ENCODE data around the gene NBAS.

The NBAS gene

DNA sequence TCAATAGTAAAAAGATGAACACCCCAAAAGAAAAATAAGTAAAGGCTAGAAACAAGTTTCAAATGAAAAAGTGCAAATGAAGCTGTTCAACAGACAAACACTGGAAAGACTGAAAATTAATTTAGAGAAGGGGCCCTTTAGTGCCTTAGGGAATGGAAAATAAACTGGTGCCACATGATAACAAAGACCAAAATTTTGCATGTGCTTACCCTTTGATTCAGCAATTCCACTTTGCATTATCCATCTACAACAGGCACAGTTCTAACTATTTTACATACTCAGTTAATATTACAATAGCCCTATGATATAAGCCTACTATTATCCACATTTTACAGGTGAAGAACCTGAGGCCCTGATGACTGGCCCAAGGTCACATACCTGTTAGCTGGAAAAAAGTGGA lies 183.9 kb downstream of the NBAS start:
- in situ Hi-C loops (cut with HindIII; ENCODE audit: low sequenced_read_pairs) = no loop called here

- in situ Hi-C loops (cut with HindIII; ENCODE audit: low sequenced_read_pairs) = no loop called here
Observed at GRCh38 chr2:15372019-15372418, 189.1 kb downstream of the NBAS start.

- in situ Hi-C loops (cut with HindIII; ENCODE audit: low sequenced_read_pairs) = no loop called here
Observed at GRCh38 chr2:15369129-15369528, 192.0 kb downstream of the NBAS start.

DNA sequence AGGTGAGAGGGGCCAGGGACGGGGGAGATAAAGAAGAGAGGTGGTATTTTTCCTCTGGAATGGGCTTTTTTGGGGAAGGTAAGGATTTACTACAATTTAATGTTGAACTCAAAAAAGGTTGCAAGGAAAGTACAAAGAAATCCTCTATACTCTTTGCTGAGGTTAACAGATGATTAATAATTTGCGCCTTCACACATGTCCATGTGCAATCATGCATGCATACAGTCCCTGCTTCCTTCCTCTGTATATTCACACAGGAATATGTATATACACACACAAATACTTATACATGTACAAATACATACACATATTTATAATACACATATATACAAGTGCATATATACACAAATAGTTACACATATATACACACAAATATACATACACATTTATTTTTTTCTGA lies 193.4 kb downstream of the NBAS start:
- in situ Hi-C loops (cut with HindIII; ENCODE audit: low sequenced_read_pairs) = no loop called here

- in situ Hi-C loops (cut with HindIII; ENCODE audit: low sequenced_read_pairs) = no loop called here
Observed at GRCh38 chr2:15367205-15367604, 193.9 kb downstream of the NBAS start.

- in situ Hi-C loops (cut with HindIII; ENCODE audit: low sequenced_read_pairs) = no loop called here
Observed at GRCh38 chr2:15365411-15365810, 195.7 kb downstream of the NBAS start.

DNA sequence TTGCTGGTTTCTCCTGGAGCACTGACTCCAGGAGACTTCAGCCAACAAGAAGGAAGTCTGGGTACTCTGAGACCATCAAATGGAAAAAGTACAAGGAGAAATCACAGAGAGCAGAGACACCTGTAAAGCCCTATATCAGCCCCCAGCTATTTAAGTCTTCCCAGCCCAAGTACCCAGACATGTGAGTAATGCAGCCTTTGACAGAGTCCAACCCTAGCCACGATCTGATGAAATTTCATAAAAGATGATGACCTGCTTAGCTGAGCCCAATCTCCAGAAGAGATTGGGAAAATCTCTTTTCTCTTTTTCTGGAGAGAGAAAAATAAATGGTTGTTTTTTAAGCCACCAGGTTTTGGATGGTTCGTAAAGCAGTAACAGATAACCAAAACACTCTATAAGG lies 196.6 kb downstream of the NBAS start:
- in situ Hi-C loops (cut with HindIII; ENCODE audit: low sequenced_read_pairs) = no loop called here

DNA sequence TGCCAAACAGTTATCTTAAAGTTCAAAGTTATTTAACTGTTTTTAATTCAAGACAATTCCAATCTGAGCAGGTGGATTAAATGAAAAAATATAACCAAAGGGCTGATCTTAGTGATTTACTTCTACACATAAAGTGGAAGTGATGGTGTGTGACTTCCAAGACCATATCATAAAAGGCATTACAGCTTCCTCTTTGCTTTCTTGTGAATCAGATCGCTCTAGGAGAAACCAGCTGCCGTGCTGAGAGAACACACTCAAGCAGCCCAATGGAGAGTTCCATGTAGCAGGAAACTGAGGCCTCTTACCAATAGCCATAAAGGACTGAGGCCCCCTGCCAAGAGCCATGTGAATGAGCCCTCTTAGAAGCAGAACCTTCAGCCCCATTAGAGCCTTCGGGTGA lies 197.4 kb downstream of the NBAS start:
- in situ Hi-C loops (cut with HindIII; ENCODE audit: low sequenced_read_pairs) = no loop called here

- in situ Hi-C loops (cut with HindIII; ENCODE audit: low sequenced_read_pairs) = no loop called here
Observed at GRCh38 chr2:15363142-15363541, 198.0 kb downstream of the NBAS start.

DNA sequence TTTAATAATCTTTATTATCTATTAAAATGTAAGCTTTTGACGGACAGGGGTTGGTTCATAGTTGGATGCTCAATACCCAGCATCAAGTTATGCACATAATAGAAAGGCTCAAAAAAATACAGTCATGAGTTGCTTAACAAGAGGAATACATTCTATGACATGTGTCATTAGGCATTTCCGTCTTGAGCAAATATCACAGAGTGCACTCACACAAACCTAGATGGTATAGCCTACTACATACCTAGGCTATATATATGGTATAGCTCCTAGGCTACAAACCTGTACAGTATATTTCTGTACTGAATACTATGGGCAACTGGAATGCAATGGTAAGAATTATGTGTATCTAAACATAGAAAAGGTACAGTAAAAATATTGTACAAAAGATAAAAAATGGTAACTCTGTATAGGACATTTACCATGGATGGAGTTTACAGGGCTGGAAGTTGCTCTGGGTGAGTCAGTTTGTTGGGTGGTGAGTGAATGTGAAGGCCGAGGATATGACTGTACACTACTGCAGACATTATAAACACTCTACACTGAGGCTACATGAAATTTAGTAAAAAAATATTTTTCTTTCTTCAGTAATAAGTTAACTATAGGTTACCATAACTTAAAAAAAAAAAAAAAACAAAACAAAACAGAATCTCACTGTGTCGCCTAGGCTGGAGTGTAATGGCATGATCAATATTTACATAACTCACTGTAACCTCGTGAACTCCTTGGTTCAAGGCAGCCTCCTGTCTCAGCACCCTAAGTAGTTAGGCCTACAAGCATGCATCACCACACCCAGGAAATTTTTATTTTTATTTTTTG lies 201.2 kb downstream of the NBAS start:
- in situ Hi-C loops (cut with HindIII; ENCODE audit: low sequenced_read_pairs) = no loop called here

DNA sequence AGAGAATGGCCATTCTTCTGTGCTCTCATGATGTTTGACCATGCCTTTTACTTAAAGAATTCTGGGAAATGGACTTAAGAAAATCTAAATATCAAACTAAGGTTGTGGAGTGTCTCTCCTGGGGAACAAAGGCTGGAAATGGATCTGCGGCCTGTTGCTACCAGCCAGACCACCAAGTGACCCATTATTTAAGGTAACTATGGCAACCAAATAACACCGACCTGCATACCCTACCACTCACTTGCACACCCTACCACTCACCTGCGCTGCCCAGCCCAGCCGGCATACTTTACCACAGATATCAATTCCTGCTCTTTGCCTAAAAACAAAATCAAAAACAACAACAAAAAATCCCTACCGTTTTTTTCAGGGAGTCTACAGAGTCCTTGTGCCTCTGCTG lies 203.2 kb downstream of the NBAS start:
- in situ Hi-C loops (cut with HindIII; ENCODE audit: low sequenced_read_pairs) = no loop called here

GRCh38 chr2:15357186-15357585 lies 203.9 kb downstream of the NBAS start:
- in situ Hi-C loops (cut with HindIII; ENCODE audit: low sequenced_read_pairs) = no loop called here

- in situ Hi-C loops (cut with HindIII; ENCODE audit: low sequenced_read_pairs) = no loop called here
Observed at GRCh38 chr2:15355386-15355785, 205.7 kb downstream of the NBAS start.

DNA sequence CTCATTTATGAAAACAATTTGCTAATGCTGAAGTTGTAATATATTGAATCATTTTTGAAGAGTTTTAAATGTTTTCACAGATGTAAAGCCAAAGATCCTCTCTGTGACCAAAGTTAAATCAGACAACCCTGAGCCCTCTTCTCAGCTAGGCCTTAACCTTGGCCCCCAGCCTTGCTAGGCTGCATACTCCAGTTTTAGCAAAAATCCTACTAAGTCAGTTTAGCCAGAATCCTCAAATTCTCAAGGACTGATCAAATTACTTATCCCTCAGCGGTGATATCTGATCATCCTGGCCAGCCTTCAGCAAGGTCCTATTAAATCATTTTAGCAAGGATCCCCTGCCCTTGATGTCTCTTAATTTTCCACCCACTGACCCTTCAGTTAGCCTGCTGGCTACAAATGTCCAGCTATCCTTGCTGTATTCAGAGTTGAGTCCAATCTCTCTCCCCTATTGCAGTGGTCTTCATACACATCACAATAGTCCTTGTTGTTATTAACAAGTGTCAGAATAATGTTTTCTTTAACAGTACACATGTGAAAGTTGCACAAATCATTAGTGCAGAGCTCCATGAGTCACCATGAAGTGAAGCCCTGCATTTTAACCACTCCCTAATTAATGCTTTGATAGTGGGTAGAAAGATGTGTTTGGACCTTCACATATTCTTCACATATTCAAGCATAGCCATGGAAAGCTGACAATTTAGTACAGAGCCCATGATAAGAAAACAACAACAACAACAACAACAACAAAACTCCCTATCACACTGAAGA lies 206.4 kb downstream of the NBAS start:
- in situ Hi-C loops (cut with HindIII; ENCODE audit: low sequenced_read_pairs) = no loop called here

DNA sequence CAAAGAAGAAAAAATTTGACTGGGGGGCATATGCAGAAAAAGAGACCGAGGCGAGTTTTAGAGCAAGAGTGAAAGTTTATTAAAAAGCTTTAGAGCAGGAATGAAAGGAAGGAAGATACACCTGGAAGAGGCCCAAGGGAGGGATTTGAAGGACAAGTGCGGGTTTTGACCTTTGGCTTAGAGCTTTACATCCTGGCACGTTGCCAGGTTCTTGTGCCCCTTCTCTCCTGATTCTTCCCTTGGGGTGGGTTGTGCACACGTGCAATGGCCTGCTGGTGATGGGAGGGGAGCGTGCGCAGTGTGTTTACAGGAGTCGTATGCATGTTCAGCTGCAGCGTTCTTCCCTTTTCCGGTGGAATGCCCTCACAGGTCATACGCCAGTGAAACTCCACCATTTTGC lies 208.8 kb downstream of the NBAS start:
- in situ Hi-C loops (cut with HindIII; ENCODE audit: low sequenced_read_pairs) = no loop called here

- in situ Hi-C loops (cut with HindIII; ENCODE audit: low sequenced_read_pairs) = no loop called here
Observed at GRCh38 chr2:15348636-15349035, 212.5 kb downstream of the NBAS start.

DNA sequence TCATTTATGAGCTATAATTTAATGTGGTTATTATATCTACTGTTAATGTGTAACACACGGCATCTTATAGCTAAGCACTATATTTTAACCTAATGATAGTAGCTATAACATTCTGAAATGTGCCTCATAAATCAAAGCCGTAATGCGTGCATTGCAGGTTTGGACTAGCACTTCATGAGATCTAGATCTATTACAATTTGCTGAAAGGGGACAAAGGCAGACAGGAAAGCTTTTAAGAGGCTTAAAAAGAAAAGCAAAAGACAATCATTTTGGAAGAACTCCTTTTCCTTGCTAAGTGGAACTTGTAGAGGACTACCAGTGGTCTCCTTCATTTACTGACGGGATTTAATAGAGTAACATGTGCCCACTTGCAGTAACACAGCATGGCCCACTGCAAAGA lies 213.1 kb downstream of the NBAS start:
- in situ Hi-C loops (cut with HindIII; ENCODE audit: low sequenced_read_pairs) = no loop called here

DNA sequence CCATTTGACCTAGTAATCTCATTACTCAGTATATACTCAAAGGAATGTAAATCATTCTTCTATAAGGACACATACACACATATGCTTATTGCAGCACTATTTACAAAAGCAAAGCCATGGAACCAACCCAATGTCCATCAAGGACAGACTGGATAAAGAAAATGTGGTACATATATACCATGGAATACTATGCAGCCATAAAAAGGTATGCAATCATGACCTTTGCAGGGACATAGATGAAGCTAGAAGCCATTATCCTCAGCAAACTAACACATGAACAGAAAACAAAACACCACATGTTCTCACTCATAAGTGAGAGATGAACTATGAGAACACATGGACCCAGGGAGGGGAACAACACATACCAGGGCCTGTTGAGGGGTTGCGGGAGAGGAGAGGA lies 214.5 kb downstream of the NBAS start:
- in situ Hi-C loops (cut with HindIII; ENCODE audit: low sequenced_read_pairs) = no loop called here

- in situ Hi-C loops (cut with HindIII; ENCODE audit: low sequenced_read_pairs) = no loop called here
Observed at GRCh38 chr2:15337996-15338666, 223.0 kb downstream of the NBAS start.

DNA sequence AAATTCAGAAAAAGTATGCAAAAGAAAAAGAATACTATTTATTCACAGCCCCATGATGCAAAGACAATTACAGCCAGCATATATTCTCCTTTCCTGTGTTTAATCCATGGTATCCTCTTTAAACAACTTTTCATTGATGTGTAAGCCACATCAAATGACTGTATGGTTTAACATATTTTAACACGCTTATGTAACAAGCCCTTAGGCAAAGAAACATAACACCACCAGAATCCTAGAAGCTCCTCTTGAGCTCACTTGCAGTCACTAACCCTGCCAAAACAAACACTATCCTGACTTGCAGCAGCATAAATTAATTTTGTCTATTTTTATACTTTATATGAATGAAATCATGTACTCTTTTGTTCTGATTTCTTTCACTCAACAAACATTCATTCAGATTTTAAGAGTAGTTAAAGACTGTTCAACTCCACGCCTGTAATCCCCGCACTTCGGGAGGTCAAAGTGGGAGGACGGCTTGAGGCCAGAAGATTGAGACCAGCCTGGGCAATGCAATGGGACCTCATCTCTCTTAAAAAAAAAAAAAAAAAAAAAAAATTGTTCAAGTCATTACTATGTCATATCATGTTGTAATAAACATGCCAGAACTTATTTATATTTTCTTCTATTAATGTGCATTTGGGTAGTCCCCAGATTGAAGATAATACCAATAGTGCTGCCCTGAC lies 226.3 kb downstream of the NBAS start:
- in situ Hi-C loops (cut with HindIII; ENCODE audit: low sequenced_read_pairs) = no loop called here

DNA sequence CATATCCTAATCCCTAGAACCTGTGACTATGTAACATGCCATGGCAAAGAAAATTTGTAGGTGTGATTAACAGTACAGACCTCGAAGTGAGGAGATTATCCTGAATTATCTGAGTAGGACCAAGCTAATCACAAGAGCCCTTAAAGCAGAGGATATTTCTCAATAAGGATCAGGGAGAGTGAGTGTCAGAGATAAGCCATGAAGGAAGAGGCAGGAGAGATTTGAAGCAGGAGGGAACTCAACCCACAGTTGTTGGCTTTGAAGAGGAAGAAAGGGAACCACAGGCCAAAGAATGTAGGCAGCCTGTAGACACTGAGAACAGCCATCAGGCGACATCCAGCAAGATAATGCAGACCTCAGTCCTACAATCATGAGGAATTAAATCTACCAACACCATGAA lies 229.3 kb downstream of the NBAS start:
- in situ Hi-C loops (cut with HindIII; ENCODE audit: low sequenced_read_pairs) = no loop called here

Data from DLD1 (cell line).